HG03135 (cell line): ENCODE results near the gene MET.
"Not testable (repeated sequence)": the region's sequence is repeated elsewhere in the genome, so short reads cannot be mapped to it uniquely, and the experiment has no call there.

ENCODE experiments used
- ATAC-seq: cut with Tn5 transposase; IDR thresholded peaks from one replicate; pipeline ENCODE4 v1.9.1; 2021; ENCODE audit warnings: mild to moderate bottlenecking, moderate library complexity; ENCODE audit not compliant: unreplicated experiment

Gene MET

DNA sequence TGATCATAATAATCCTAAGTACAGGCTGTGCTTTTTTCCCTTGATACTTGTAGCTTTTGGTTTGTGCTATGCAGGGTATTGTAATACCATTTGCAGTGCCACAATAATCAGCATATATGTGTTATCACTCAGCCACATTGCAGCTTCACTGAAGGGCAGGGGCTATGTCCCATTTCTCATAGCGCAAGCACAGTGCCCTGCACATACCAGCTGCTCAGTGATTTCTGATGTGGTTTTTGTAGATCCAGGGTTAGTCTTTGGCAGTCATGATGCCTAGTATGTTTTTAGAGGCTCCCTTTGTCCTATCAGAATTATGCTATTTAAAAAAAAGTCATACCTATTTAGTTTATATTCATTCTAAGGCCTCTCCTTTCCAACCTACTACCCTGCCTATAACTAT lies 25.8 kb downstream of the MET start:
- no peak for ATAC-seq

DNA sequence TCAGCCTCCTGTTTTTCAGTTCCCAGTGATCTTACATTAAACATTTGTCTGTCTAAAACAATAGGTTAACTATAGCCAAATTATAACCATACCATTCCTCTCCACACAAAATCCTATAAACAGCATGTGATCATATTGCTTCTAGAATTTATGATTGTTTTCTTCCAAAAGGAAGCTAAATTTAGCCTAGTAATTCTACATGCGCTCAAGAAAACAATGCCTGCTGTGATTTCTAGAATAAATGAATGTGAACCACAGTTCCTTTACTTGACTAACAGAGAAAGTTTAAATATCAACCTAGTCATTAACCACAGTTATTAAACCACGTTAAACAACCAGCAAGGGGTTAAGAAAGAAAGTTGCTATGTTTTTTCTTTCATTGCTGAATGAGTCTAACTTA lies 26.4 kb downstream of the MET start:
- ATAC-seq = no peak

GRCh38 chr7:116698930-116699721 lies 27.1 kb downstream of the MET start:
- ATAC-seq = no peak

GRCh38 chr7:116699722-116700120 lies 27.7 kb downstream of the MET start:
- no peak for ATAC-seq

GRCh38 chr7:116702046-116702785 lies 30.2 kb downstream of the MET start:
- no peak for ATAC-seq

DNA sequence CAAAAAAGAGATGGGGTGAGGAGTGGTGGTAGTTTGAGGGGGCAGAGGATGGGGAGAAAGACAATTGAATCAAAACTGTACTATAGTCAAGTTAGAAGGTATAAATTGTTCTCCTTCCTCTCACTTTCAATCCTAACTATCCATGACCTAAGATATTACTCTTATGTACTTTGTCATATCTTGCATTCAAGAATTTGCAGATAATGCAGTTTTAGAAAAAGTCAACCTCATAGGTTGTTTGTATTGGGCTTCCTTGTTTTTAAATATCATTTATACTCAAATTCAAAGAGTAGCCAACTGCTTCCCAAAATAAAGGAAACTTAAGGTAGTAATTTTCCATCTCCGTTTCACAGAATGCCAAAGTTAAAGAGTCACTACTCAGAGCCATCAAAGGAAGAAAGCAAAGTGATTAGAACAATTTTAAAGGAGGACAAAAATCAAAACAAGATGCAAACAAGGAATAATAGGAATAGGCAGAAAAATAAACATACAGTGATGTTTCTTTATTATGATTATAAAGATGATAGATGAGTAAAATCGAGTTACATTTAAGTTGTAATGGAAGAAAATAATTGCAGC lies 32.7 kb downstream of the MET start:
- no peak for ATAC-seq

GRCh38 chr7:116705419-116705818 lies 33.4 kb downstream of the MET start:
- ATAC-seq = no peak

- no peak for ATAC-seq
Measured at GRCh38 chr7:116706668-116707126, 34.7 kb downstream of the MET start.

- no peak for ATAC-seq
Measured at GRCh38 chr7:116707289-116707688, 35.3 kb downstream of the MET start.

- no peak for ATAC-seq
Measured at GRCh38 chr7:116708248-116708647, 36.3 kb downstream of the MET start.

GRCh38 chr7:116708861-116709260 lies 36.9 kb downstream of the MET start:
- no peak for ATAC-seq

DNA sequence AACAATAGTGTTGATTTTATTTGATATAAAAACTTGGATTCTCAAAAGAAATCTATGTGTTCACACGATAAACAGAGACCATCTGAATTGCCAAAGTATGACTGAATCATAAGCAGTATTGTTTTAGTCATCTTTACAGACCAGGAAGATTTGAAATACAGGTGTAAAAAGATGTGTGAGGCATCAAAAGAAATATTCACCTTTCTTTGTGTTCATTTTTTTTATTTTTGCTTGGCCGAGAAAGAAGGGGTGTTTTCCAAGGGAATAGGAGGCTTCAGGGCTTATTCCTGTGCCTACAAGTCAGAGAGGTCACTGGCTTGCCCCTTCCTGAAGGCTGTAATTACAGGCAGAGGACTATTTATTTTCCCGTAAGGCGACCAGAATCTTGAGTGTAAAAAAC lies 37.3 kb downstream of the MET start:
- no peak for ATAC-seq

- no peak for ATAC-seq
Measured at GRCh38 chr7:116710764-116711452, 38.9 kb downstream of the MET start.

DNA sequence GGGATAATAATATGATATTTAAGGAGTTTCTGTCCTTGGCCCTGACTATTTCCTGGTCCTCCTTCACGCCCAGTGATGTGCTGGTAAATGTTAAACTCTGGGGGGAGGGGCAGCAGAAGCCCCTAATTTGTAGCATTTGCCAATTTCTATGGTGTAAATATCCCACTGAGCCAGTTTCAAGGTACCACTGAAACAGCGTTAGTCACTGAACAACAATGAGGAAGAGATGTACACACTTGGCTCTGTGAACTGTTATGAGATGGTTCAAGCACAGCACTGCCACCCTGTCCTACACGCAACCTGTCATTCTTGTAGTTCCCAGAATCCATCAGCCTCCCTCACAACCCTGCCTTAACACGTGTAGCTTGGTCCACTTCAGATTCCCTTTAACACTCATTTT lies 39.8 kb downstream of the MET start:
- no peak for ATAC-seq

GRCh38 chr7:116713500-116713899 lies 41.5 kb downstream of the MET start:
- ATAC-seq = no peak

DNA sequence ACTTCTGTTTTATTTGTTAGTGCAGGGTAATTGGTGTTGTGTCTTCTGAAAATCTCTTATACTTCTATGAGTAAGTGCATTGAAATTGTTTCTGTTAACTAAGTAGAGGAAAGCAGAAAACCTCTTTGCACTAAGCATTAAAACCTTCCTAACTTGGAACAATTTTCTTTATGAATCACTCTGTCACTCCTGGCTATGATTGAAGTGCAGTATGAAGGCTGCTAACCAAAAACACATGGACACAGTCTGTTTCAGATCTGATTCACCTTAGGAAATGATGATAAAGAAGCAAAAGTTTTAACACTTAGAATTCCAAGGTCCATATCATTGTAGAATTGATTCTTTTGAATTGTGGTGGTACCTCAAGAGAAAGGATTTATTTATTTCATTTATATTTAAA lies 41.9 kb downstream of the MET start:
- ATAC-seq = no peak

GRCh38 chr7:116715077-116715476 lies 43.1 kb downstream of the MET start:
- no peak for ATAC-seq

- ATAC-seq = no peak
Measured at GRCh38 chr7:116717137-116717536, 45.1 kb downstream of the MET start.

GRCh38 chr7:116723959-116724529 lies 52.0 kb downstream of the MET start:
- not testable (repeated sequence) for ATAC-seq

- no peak for ATAC-seq
Measured at GRCh38 chr7:116724560-116725231, 52.7 kb downstream of the MET start.
